CD4-positive, alpha-beta T cell treated with Interleukin-6 for 4 hours (primary cell): ENCODE measurements around the gene GPATCH8.
"Not testable (repeated sequence)": the region's sequence is repeated elsewhere in the genome, so short reads cannot be mapped to it uniquely, and the experiment has no call there.

Source experiments
- DNase-seq: peaks from one replicate; pipeline ENCODE4 v3.0.0-alpha.2; 2020; ENCODE audit warnings: mixed read lengths

The GPATCH8 gene

DNA sequence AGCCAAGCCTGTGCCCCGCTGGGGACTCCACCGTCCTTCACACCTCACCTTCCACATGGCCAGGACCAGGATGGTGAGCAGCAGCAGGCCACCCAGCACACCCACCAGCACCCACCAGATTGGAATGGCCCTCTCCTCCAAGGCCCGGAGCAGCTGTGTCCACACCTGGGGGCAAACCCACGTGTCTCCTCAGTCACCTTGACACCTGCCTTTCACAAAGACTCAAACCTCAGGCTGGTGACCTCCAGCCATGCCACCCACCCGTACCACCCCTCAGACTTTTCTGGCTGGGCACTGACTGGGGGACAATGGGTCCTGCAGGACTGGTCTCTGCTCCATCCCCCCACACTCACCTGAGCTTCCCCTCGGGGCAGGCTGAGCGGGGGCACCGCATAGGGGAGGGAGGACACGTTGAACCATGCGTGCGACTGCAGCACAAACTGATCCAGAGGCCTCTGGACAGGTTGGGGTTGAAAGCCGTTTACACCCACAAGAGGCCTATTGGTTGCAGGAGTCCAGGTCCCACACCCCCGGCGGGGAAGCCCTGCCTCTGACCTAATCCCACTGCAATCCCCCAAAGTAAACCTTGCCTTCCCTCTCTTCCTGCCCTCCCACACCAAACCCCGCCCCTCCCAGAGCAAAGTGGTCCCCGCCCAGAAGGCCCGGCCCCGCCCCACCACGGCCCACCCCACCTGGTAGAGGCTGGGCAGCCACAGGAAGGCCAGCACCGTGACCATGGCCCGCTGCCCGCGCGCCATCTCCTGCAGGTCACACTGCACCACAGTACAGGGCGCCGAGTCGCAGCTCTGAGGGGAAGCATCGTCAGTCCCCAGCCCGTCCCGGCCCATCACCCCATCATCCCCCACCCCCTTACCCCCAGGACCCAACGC lies 128.7 kb downstream of the GPATCH8 start:
- no peak for DNase-seq

DNA sequence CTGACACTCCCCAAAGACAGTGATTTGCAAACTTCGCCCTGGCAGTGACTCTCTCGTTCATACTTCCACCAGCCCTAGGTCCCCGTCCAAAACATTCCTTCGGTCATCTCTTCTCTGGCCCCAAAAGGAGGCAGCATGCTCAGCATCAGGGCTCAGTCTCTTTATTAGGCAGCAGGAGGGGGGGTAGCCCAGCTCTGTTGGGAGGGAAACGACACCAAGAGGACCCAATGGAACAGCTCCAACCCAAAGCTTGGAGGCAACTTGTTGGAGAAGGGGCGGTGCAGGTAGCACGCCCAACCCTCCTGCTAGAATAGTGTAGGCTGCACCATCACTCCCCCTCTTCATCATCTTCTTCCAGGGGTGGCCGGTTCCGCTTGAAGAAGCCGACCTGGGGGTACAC lies 131.2 kb downstream of the GPATCH8 start:
- no peak for DNase-seq

DNA sequence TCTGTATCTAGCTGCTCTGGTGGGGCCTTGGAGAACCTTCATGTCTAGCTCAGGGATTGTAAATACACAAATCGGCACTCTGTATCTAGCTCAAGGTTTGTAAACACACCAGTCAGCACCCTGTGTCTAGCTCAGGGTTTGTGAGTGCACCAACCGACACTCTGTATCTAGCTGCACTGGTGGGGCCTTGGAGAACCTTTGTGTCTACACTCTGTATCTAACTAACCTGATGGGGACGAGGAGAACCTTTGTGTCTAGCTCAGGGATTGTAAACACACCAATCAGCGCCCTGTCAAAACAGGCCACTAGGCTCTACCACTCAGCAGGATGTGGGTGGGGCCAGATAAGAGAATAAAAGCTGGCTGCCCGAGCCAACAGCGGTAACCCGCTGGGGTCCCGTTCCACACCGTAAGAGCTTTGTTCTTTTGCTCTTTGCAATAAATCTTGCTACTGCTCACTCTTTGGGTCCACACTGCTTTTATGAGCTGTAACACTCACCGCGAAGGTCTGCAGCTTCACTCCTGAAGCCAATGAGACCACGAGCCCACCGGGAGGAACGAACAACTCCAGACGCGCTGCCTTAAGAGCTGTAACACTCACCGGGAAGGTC lies 133.7 kb downstream of the GPATCH8 start:
- DNase-seq = not testable (repeated sequence)

DNA sequence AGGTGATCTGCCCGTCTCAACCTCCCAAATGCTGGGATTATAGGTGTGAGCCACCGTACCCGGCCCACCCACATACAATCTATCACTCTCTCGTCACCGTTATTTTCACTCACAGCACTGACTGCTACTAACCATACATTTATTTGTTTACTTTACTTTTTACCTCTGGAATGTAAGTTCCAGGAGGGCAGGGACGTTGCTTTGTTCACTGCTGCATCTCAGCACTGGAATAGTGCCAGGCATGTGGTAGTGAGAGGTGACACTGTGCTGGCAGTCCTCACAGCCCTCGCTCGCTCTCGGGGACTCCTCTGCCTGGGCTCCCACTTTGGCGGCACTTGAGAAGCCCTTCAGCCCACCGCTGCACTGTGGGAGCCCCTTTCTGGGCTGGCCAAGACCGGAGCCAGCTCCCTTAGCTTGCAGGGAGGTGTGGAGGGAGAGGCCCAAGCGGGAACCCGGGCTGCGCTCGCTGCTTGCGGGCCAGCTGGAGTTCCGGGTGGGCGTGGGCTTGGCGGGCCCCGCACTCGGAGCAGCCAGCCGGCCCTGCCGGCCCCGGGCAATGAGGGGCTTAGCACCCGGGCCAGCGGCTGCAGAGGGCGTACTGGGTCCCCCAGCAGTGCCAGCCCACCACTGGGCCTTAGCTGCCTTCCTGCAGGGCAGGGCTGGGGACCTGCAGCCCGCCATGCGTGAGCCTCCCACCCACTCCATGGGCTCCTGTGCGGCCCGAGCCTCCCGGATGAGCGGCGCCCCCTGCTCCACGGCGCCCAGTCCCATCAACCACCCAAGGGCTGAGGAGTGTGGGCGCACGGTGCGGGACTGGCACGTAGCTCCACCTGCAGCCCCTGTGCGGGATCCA lies 134.6 kb downstream of the GPATCH8 start:
- DNase-seq = not testable (repeated sequence)

DNA sequence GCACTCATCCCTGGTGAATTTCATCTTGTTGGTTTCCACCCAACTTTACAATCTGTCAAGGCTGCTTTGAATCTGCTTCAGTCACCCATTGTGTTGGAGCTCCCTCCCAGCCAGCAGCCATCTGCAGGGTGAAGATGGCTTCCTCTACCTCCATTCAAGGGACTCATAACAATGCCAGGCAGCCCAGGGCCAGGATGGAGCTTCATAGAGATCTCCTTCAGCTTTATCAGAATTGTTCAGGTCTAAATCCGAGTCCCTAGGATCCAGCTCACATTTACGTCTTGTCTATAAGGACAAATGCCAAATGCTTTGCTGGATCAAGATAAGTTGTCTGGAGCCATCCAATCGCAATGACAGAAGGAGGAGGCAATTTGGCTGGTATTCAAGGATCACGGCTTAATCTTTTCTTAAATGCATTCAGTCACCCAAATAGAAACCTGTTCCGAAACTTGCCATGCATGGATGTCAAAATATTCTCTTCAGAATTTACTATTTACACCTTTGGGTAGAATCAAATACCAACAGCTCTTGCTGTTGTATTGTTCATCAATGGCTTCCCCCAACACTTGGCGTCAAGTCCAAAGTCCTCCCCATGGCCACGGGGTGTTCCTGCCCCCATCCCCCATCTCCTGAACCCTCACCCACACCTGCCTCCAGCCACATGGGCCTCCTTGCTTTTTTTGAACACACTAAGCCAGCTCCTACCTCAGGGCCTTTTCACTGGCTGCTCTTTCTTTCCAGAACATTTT lies 135.8 kb downstream of the GPATCH8 start:
- DNase-seq = no peak

DNA sequence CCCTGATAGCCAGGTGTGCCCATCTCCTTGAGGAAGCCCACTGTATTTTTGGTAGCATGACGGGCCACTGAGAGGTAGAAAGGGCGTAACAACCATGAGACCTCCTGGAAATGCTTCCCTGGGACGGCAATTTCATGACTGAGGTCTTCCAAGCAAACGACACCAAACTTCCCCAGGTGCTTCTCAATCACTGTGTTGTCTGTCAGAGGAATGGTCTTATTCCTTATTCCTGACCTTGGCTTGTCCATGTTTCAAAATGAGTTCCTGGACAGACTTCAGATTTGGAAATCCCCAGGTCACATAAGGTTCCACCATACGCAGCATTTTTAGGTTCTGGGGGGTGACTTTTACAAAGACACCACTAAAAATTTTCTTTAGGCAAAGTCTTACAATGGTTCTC lies 138.2 kb downstream of the GPATCH8 start:
- DNase-seq = not testable (repeated sequence)

DNA sequence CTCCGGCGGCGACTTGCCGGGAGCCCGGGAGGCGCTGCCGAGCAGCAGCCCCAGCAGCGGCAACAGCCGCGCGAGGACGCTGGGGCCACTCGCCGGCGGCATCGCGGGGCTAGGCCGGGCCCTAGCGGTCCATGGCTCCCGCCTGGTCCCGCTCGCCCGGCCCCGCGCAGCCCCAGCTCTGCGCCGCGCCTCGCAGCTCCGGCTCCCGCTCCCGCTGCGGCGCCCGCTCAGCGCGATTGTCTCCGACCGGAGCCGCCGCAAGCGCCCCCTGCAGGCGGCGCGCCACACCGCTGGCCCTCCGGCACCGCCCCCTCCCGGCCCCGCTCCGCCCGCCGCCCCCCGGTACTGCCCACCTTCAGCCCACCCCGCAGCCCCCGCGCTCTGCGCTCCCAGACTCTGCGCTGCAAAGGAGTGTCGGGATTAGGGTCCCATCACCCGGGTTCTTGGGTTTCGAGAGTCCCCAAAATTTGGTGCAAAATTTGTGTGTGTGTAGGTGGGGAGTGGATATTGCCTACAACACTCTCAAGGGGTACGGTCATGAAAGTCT lies 139.5 kb downstream of the GPATCH8 start, which contains the start of gene FAM171A2:
Gene FAM171A2, minus strand, starts transcription at position 241 of the 547 bp plus-strand sequence. Its CDS starts 139 bp downstream, at position 102.
- peak; percentile 74 for DNase-seq

DNA sequence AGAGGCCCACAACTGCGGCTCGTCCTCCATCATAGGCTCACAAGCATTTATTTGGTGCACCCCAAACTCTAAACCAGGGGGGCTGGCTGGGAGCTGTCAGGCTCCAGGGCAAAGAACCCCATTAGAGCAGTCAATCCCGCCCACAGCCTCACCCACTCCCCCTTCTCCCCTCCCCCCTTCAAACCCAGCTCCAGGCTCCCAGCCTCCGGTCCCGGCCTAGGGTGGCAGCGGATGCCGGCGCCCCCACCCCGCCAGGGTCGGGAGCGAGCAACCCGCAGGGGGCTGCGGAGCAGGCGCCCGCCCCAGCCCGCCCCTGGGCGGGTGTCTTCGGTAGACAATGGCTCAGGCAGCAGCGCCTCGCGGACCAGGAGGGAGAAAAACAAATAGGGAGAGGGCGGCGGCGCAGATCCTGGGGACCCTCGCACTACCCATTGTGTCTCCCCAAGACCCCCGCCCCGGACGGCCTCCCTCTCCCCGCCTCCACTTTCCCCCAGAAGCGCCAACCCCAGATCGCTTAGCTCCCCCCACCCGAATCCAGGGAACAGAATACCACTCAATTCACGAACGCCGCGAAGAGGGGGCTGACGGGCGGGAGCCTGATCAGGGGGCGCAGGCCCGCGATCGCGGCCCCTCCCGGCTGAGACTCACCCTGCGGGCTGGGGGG lies 140.1 kb downstream of the GPATCH8 start:
- DNase-seq = peak; percentile 26

DNA sequence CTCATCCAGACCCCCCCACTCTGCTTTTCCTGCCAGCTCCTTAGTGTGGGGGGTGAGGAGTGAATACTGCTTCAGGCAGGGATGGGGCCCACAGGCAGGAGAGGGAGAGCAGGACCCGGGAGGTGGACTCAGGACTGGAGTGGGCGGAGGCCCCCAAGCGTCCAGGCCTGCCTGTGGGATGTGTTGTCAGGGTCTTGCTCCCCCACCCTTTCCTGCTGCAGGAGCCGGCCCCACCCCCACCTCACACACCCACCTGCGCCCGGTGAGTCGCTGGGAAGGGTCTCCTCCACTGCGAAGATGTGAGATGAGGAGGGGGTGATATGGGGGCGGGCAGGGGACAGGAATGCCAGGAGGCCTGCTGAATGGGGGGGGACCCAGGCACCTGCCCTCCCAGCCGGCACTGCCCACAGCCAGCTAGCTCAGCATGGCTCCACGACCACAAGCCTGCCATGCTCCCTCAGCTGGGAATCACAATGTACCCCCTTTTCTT lies 140.7 kb downstream of the GPATCH8 start:
- no peak for DNase-seq

DNA sequence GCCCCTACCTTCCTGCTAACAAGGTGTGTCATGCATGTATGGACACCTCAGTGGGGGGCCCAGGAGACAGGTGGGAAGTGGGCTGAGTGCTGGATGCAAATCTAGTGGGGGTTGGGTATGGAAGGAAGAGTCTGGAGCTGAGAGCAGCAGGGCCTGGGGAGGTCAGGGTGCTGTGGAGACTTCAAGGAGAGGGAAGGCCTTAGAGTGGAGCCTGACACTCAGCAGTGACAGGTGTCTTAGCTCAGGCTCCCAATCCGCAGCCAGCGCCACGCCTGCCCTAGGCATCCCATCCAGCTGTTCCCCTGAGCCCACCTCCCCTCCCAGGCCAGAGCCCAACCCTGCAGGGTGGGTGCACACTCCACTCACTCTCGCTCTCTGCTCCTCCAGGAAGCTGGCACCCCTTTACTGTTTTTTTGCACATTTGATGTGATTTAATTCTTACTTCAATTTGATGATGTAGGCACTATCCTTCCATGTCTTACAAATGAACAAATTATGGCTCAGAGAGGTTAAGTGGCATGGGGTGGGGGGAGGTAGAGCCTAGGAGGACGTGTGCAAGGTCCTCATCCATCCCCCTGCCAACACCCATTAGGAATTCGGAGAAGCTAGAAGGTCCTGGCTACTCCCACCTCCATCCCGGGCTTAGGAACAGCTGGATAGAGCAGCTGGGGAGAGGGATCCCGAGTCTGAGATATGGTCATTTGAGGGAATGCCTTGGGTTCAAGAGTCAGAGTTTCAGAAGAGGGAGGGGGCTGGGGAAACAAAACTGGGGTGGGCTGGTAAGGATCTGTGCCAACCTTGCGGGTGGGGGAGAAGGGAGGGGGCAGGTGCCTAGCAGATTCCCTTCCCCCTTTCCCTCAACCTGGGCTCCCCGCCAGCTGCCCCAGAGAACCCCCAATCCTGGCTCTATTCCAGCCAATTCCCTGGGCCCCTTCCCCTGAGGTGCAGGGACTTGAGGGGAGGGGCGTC lies 141.6 kb downstream of the GPATCH8 start:
- no peak for DNase-seq

DNA sequence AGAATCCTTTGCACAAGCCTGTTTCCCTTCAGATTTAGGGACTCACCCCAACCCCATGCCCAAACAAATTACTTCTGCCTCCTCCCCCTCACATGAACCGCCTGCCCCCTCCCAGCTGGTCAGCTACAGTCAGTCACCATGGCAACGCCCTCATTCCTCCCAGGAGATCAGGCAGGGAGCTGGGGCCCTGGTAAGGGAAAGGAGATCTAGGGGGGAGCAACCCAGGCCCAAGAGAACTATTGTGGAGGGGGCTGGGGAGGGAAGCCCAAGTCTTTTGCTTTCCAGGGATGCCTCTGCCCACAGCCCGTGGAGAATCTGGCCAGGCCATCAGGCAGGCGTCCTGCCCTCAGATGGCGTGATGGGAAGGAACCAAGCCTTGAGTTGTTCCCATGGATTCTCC lies 142.4 kb downstream of the GPATCH8 start:
- no peak for DNase-seq

DNA sequence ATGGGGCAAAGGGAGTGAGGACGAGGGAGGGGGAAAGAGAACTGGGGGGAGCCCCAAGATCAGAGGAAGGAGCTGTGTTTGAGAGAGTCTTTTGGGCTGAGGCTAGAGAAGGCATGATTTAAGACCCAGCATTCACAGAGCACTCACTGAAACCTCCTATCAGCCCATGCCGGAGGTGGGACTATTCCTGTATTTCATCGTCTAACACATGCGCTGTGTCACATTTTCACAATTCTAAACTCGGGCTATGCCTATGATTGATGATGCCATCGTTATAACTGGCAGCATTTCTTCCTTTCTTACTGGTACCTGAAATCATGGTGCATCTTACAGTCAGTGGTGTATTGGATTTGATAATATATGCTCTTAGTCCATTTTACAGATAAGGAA lies 143.1 kb downstream of the GPATCH8 start:
- no peak for DNase-seq

DNA sequence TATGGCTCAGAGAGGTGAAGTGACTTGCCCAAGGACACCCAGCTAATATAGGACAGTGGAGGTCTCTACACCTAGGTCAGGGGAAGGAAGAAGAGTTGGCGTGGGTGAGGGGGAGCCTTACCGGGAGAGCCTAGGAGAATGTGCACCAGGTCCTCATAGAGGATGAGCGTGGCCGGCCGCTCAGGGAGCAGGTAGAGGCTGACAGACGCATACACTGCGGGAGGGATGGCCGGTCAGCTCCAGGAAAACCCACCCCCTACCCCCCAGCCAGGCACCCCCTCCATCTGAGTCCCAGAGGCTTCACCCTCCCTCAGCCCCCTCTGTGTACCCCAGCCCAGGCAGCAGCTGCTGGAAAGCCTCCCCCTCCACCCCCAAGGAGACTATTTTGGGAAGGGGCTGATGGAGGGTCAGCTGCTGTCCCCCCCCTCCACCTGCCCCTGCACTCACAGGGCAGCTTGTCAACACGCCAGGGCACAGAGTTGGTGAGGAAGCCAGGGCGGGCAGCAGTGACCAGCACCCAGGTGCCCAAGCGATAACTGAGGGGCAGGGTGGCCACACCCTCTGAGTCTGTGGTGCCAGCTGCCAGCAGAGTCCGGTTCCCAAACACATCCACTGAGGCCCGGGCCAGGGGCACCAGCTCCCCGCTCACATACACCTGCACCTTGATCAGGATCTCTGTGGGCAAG lies 143.6 kb downstream of the GPATCH8 start:
- no peak for DNase-seq

DNA sequence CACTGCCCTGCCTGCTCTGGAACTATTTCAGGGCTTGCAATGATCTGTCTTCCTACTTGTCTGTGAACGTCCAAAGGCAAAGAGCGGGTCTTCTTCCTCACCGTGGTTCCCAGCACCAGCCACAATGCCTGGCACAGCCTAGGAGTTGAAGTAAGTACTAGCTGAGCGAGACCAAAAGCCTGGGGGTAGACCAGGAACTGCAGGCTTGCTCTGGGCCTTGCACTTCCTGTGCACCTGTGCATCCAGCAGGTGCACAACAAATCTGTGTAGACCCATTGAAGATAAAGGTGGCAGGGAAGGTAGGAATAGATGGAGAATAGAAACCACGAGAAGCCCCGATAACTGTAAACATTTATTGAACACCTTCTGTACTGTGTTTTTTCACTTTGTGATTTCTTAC lies 144.2 kb downstream of the GPATCH8 start:
- DNase-seq = no peak

DNA sequence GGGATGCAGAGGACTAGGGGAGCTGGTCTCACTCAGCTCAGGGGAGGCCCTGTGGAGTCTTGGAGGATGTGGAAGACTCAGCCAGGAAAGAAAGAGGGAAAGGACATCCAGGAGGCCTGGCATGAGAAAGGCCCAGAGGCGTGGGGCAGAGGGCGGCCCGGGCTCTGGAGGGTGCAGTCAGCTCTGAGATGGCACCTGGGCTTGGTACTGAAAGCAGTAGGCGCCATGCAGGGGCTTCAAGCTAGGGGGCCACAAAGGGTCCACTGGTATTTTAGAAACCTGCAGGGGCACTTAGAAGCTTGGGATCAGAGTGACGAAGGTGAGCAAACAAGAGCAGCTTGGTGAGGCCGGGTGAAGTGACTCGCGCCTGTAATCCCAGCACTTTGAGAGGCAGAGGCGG lies 145.1 kb downstream of the GPATCH8 start:
- DNase-seq = no peak

DNA sequence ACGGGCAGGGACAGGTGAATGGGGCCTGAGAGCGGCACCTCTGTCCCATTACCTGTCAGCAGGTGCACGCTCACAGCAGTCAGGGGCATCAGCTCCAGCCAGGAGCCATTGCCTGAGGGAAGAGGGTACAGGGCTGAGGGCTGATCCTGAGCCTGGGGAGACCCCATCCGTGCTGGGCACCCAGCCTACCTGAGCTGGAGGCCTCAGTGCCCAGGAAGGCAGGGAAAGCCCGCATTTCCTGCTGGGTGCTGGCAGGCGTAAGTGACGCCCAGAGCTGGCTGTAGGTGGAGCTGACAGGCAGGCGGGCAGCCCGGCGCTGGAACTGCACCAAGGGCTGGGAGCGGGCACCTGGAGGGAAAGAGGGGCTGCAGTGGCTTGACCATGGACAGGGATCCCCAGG lies 147.0 kb downstream of the GPATCH8 start:
- DNase-seq = no peak

DNA sequence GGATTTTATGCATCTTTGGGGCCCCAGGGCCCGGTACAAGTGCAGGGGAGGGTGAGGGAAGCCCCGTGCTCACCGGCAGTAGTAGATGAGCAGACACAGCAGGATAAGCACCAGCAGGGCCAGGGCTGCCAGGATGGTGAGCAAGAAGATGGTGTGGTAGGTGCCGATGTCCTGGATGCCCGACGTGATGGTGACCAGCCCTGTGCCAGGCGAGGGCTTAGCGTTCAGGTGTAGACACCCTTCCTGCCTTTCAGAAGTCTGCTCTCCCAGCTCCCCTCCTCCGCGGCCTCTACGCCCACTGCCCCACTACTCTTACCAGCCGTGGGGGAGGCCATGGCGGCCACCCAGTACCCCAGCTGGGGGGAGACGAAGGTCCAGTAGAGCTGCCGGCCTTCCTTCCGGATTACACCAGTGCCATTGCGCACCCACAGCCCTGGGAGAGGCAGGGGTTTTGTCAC lies 147.5 kb downstream of the GPATCH8 start:
- no peak for DNase-seq

DNA sequence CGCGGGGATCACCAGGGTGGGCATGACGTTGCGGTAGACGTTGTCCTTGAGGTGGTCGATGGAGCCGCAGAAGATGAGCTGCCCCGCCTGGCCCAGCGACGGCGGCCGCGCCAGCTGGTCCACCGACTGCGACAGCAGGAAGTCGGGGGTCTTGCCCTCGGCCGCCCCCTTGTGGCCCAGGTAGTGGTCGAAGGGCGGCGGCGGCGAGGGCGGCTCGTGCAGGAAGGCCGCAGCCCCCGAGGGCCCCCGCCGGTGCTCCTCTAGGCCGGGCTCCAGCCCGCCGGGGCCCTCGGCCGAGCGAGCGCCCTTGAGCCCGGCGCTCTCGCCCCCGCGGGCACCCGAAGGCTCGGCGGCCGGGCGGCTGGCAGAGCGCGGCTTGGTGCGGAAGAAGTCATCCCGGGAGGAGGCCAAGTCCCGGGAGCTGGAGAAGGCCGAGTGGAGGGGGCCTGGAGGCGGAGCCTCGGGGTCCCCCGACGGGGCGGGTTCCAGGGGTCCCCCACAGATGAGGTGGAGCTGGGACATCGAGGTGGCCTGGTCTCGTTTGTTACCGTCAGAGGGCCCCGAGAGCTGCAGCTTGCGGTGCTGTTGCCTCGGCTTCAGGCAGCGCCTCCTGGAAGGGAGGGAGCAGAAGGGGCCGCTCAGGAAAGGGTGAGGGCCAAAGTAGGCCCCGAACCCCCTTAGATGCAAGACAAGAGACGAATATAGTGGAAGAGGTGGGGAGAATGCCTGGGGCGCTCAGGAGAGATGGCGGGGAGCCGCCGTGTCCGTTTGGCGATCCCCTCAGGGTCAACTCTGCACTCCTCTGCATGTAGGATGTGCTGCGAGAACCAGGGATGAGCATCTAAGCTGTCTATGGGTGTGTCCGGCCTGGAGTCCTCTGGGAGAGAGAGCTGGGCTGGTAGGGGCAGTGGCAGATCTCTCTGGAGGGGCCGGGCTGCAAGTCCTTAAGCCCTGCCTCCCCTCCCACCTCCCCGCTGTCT lies 148.3 kb downstream of the GPATCH8 start:
- peak; percentile 76 for DNase-seq
